Cardiac muscle cell (in vitro differentiated cells and primary cell): ENCODE results near the gene KLK8. TPM values are rescaled to one million over a fixed set of nuclear protein-coding genes. Genes with fewer than 3 reads are reported as not detected.

ENCODE experiments used
- DNase-seq, 2 donors: peaks; one replicate each; pipeline versions ENCODE4 v3.0.0 to v3.0.0-alpha.2; 2010 to 2017; ENCODE audit warnings: low read depth in 1 of 2, low spot score in 1 of 2
- H3K27ac ChIP-seq: fragments of 200-600 bp; sonication (generic); 2 replicates; pipeline ENCODE4 v1.5.1; 2016
- H3K27me3 ChIP-seq: fragments of 200-600 bp; sonication (generic); 2 replicates; pipeline ENCODE4 v1.6.0; 2016; ENCODE audit warnings: control low read depth
- H3K36me3 ChIP-seq: fragments of 200-600 bp; sonication (generic); 2 replicates; pipeline ENCODE4 v1.5.1; 2016; ENCODE audit warnings: control low read depth
- H3K4me1 ChIP-seq: fragments of 200-600 bp; sonication (generic); 2 replicates; pipeline ENCODE4 v1.8.1; 2017; ENCODE audit warnings: low read depth, mild to moderate bottlenecking, mixed run types
- H3K4me3 ChIP-seq: fragments of 200-600 bp; sonication (generic); 2 replicates; pipeline ENCODE4 v1.5.1; 2016; ENCODE audit warnings: mild to moderate bottlenecking
- H3K9me3 ChIP-seq: fragments of 200-600 bp; sonication (generic); 2 replicates; pipeline ENCODE4 v1.5.1; 2017; ENCODE audit warnings: low read depth, mild to moderate bottlenecking, control low read depth
- CTCF ChIP-seq: IDR thresholded peaks from 2 replicates; pipeline ENCODE4 v1.5.1; 2012; ENCODE audit warnings: low read depth, mild to moderate bottlenecking, low read length
- polyA plus RNA-seq: library from polyadenylated mRNA; unstranded; fragments of >200 nt; fragmentation: Nextera tagmentation; extraction: Ambion mirVana; gene quantifications from 2 replicates; pipeline ENCODE4 v1.2.1, GENCODE V29; 2016
- total RNA-seq: library from RNA; depleted of rRNA; stranded (reverse); fragments of >200 nt; gene quantifications from 2 replicates; pipeline ENCODE4 v1.2.3, GENCODE V29; 2016

The KLK8 gene
- total and polyA plus RNA-seq, 2 experiments from 2014 or later: not detected

GRCh38 chr19:51019544-51019925, 18.1 kb upstream of the KLK8 start, which contains the start of gene KLK10:
KLK10 (minus strand) TSS chr19:51019709; CDS start chr19:51019130, 579 bp downstream.
- H3K4me1 ChIP-seq: no peaks in the 10 kb centered on the region
- peaks cover 64% of the 10 kb centered on the region for H3K27me3 ChIP-seq
- no peak for TF ChIP-seq CTCF
- no peaks in the 10 kb centered on the region for H3K9me3 ChIP-seq
- H3K4me3 ChIP-seq: peak within 1 kb of the TSS; percentile 17
- no peak within 1 kb of the TSS for H3K27ac ChIP-seq
- H3K36me3 ChIP-seq: no peaks in the 10 kb centered on the region
- no peak for DNase-seq

- Histone ChIP-seq H3K4me1 (no peaks in the 10 kb centered on the region), H3K4me3 (peak overlapping the region; percentile 17), H3K27me3 (peaks cover 62% of the 10 kb centered on the region), H3K27ac (no peak overlapping the region), H3K9me3 (no peaks in the 10 kb centered on the region), H3K36me3 (no peaks in the 10 kb centered on the region)
- peak; percentile 21 to 44 for DNase-seq
- no peak for TF ChIP-seq CTCF
Measured at GRCh38 chr19:51018745-51019543, 17.5 kb upstream of the KLK8 start.

GRCh38 chr19:51016798-51017683, 15.6 kb upstream of the KLK8 start:
- Histone ChIP-seq H3K27me3 (peaks cover 66% of the 10 kb centered on the region), H3K36me3 (no peaks in the 10 kb centered on the region), H3K4me3 (peak overlapping the region; percentile 35)

GRCh38 chr19:51015691-51016267, 14.4 kb upstream of the KLK8 start:
- no peak overlapping the region for H3K4me3 ChIP-seq
- H3K4me1 ChIP-seq: no peaks in the 10 kb centered on the region
- no peaks in the 10 kb centered on the region for H3K9me3 ChIP-seq
- no peak for TF ChIP-seq CTCF
- H3K36me3 ChIP-seq: no peaks in the 10 kb centered on the region
- DNase-seq: no peak
- peaks cover 72% of the 10 kb centered on the region for H3K27me3 ChIP-seq
- H3K27ac ChIP-seq: no peak overlapping the region

More at GRCh38 chr19:51016798-51017683, 15.6 kb upstream of the KLK8 start:
- Histone ChIP-seq H3K27ac (no peak overlapping the region), H3K4me1 (no peaks in the 10 kb centered on the region), H3K9me3 (no peaks in the 10 kb centered on the region)
- DNase-seq: peak; percentile 47 to 74
- TF ChIP-seq CTCF: peak; percentile 70

- H3K27ac ChIP-seq: no peak overlapping the region
- TF ChIP-seq CTCF: no peak
- no peaks in the 10 kb centered on the region for H3K4me1 ChIP-seq
- H3K4me3 ChIP-seq: no peak overlapping the region
- H3K27me3 ChIP-seq: peaks cover 71% of the 10 kb centered on the region
- DNase-seq: no peak
- H3K36me3 ChIP-seq: no peaks in the 10 kb centered on the region
- no peaks in the 10 kb centered on the region for H3K9me3 ChIP-seq
Measured at GRCh38 chr19:51014242-51014641, 12.8 kb upstream of the KLK8 start.
